Glomerular endothelial cell (primary cell): ENCODE measurements around the gene SAMD4B. TPM values are rescaled to one million over a fixed set of nuclear protein-coding genes. Genes with fewer than 3 reads are reported as not detected.
"Not testable (repeated sequence)": the region's sequence is repeated elsewhere in the genome, so short reads cannot be mapped to it uniquely, and the experiment has no call there.

Experiments used
- DNase-seq: peaks from one replicate; pipeline ENCODE4 v3.0.0-alpha.2; 2011; ENCODE audit warnings: low read depth, low spot score; ENCODE audit errors: extremely low read depth
- total RNA-seq: library from RNA; depleted of rRNA; stranded (reverse); fragments of >200 nt; gene quantifications from 2 replicates; pipeline ENCODE4 v1.2.3, GENCODE V29; 2015

Gene SAMD4B
- total RNA-seq, 1 donor from 2014 or later: 89.1 TPM

GRCh38 chr19:39362682-39363657, 20.7 kb downstream of the SAMD4B start:
- DNase-seq: no peak

DNA sequence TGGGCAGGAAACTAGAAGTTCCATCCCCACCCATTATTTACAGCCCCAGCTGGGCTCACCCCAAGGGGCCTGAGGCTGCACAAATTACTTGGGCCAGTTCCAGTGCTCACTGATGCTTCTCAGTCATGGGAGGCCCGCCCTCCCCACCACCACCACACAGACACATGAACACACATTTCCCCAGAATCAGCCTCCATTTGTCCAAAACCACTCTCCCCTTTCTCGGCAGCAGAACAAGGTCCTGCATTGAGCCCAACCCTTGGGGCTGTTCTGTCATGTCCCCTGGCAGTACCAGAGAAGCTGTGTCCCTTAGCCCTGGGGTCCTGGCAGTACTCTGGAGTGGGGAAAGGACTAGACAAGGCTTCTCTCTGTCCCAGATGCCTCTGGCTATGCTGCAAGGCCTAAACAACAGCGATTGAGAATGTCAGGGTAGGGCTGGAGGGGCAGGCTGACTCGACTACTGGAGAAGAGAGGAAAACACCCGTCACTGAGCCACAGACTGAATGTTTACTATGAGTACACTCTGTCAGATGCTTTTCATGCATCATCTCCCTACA, 21.8 kb downstream of the SAMD4B start:
- no peak for DNase-seq

- no peak for DNase-seq
Observed at GRCh38 chr19:39365531-39365930, 23.3 kb downstream of the SAMD4B start.

DNA sequence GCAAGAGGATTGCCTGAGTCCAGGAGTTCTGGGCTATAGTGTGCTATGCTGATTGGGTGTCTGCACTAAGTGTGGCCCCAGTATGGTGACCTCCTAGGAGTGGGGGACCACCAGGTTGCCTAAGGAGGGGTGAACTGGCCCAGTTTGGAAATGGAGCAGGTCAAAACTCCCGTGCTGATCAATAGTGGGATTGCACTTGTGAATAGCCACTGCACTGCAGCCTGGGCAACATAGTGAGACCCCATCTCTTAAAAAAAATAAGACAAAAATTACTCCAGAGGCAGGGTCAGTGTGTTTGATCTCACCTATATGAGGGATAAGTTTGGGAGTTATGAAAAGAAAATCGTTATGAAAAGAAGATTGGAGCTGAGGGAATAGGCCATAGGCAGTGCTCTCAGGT, 27.0 kb downstream of the SAMD4B start:
- no peak for DNase-seq

- DNase-seq: no peak
Observed at GRCh38 chr19:39370735-39371134, 28.5 kb downstream of the SAMD4B start.

- DNase-seq: peak; percentile 34
Observed at GRCh38 chr19:39372047-39372802, 30.0 kb downstream of the SAMD4B start.

- DNase-seq: no peak
Observed at GRCh38 chr19:39372941-39373340, 30.7 kb downstream of the SAMD4B start.

GRCh38 chr19:39375929-39376328, 33.7 kb downstream of the SAMD4B start:
- no peak for DNase-seq

DNA sequence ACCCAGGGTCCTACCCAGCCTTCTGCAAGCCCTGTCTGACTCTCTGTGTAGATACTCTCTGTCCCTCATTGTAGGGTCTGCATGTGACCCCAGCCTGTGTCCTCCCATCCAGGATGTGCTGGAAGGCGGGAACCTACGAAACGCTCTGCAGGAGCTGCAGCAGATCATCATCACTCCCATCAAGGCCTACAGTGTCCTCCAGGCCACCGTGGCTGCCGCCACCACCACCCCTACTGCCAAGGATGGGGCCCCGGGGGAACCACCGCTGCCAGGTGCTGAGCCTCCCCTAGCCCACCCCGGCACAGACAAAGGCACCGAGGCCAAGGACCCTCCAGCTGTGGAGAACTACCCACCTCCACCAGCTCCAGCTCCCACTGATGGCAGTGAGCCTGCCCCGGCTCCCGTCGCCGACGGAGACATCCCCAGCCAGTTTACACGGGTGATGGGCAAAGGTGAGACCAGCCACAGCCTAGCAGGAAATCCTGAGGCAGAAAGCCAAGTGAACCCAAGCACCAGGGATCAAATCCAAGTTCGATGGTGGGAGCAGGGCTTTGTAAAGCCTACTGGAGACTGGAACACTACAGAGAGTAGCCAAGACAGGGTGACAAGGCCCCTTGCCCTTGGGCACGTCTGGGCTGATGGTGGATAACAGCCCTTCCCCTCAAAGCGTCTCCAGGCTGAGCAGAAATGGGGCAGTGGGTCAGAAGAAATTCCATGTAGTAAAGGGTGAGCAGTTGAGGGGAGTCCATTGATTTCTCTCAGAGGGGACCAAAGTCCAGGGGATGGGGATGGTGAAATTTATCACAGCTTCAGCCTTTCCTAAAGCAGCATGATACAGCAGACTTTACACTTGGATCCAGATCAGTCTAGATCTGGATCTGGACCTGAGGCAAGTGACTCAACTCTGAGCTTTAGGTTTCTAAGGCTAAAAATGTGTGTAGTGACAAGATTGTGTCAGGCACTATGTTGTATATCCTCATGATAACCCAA, 35.4 kb downstream of the SAMD4B start:
- no peak for DNase-seq

DNA sequence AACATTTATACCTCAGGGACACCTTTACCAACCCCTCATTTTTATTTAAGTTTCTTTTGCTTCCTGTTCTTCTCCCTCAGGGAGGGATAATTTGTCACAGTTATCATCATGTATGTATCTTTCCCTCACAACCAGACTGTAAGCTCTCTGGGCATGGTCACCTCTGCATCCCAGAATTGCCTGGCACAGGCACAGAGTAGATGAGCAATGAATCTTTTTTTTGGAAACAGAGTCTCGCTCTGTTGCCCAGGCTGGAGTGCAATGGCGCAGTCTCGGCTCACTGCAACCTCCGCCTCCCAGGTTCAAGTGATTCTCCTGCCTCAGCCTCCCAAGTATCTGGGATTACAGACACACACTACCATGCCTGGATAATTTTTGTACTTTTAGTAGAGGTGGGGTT, 37.1 kb downstream of the SAMD4B start:
- DNase-seq: not testable (repeated sequence)

GRCh38 chr19:39379865-39380396, 37.7 kb downstream of the SAMD4B start:
- no peak for DNase-seq

- no peak for DNase-seq
Observed at GRCh38 chr19:39380521-39381502, 38.6 kb downstream of the SAMD4B start.

GRCh38 chr19:39381910-39382611, 39.8 kb downstream of the SAMD4B start:
- no peak for DNase-seq

- no peak for DNase-seq
Observed at GRCh38 chr19:39382991-39383828, 41.0 kb downstream of the SAMD4B start.

DNA sequence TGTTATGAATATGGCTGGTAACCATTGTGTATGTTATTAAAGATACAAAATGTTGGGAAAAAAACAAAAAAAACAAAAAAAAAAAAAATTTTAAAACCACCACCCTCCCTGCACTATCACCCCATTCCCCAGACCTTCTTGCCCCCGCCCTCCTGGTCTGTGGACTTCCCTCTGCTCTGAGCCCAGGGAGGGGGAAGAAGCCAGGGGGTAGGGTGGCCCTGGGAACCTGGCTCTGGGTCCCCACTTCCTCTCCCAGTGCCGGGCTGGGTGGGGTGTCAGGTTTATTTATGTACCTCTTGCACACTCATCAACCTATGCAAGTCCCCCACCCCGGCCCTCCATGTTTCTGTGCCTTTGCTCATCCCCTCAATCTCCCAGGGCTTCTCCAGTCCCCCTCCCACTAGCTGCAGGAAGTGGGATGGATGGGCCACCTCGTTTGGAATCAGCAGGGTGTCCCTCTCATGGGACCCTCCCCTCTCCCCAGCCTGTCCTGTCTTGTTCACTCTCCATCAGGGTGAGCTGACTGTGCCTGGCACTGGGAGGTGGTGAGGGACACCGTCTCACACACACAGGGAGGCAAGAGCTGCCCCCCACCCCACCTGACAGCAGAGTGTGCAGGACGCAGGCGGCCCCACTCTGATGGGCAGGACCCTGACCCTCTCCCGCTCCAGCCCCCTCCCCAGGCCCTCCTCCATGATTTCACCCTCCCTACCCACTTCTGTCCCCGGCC, 42.8 kb downstream of the SAMD4B start:
- no peak for DNase-seq

DNA sequence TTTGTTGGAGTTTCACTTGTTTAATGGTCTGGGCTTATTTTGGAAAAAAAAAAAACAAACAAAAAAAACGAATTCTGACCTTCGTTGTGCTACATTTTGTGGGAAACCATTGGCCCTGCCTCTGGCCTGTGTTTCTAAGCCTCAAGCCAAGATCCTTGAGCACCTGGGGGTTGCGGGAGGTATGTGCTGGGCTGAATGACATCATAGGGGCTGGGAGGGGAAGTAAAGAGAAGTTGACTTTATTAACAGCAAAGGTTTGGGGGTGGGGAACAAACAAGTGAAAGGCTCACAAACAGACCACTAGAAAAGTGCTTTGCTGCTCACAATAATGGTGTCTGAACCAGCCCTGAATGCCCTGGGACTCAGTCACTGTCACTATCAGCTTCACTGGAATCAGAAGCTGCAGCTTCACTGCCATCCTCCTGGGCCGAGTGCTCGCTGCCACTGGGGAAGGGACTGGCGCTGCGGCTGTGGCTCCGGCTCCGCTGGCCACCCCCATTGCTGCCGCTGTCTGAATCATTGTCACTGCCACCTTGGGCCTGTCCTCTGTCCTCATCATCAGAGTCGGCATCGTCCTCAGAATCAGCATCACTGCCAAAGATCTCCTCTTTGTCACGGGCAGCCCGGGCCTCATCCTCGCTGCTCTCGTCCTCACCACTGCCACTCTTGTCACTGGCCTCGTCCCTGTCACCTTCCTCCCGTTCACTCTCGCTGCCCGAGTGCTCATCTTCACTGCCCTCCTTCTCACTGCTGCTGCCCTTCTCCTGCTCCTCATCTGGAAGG, 43.6 kb downstream of the SAMD4B start:
- DNase-seq: no peak
